ENCODE results near the gene C2orf78.
"Not testable (repeated sequence)": the region's sequence is repeated elsewhere in the genome, so short reads cannot be mapped to it uniquely, and the experiment has no call there.

C2orf78 gene, protein sequence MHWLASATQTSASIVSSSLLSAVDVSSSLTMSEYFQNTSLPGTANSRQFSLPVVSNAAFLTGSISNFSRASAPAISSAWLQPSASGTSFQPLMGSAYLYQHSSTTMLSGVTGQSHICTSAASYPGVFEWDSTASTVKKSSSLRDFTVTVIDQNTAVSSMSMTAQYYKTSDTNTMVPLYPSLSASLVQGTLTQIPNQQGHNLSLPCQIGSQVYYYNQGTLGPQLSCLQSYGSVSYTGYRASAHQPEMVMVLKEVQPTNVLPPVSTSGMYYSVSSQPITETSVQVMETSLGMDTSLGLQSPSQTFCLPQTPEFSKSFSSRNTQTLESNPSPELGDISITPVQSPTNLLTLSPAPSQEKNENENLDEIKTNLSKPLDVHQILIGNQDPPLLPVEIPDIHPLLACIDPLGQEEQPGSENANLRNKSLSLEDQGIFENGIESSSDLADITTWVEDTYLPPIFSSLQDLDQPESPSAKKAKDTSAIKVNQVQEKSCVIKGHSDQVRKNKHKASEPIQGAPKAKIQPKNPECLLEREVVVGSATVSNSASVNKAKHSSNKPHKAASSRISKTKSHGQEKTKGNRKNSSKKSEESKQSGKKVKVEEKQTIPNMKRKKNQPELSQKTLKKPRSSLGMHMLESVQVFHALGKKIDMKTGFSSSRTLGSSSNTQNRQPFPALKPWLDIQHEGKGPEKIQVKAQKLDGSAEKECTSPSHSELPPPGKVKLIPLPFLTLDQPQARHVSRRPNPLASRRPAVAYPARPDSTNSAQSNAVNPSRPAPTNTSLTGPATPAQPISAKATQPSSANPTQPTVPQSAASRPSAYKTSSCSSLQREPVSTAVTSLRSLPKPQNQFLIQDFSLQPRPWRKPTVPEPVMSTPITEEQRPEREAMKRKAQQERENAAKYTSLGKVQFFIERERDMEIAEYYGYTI
- 0 reads per million in 4 donors for total RNA-seq

DNA sequence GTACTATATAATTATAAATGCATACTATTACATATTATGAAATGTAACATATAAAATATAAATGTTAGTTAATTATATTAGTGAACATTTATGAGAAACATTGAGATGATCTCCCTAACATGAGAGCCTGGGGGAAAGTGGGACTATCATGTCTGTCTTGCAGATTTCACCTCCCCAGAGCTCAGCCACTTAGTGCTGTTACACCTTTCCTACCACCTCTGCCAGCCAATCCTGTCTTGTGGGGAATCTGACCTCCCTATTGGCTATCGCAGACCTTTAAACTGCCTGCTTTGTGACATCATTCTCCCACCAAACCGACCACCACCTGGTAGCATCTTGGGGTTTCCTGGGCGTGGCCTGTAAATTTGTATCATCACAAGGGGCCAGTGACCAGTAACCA lies at the start of gene C2orf78:
TSS of gene C2orf78 (plus strand) at position 301 of the 400 bp plus-strand sequence. CDS start 127 bp downstream, outside the sequence.
- DNase-seq = not testable (repeated sequence)

DNA sequence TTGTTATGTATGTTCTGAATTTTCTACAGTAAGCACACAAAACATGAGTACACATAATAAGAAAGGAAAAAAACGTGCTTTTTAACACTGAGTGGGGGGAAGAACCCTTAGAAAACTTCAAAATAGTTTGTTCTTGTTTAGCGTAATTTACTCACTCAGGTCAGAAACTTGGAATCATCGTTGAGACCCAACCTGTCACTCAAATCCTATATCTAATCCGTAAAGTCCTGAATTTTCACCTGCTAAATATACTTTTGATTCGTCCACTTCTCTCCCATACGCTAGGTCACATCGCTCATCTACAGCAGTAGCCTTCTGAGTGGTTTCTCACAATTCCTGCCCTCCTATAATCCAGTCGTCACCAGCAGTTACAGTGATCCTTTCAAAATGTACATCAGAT lies 47.6 kb upstream of the C2orf78 start:
- DNase-seq = no peak

DNA sequence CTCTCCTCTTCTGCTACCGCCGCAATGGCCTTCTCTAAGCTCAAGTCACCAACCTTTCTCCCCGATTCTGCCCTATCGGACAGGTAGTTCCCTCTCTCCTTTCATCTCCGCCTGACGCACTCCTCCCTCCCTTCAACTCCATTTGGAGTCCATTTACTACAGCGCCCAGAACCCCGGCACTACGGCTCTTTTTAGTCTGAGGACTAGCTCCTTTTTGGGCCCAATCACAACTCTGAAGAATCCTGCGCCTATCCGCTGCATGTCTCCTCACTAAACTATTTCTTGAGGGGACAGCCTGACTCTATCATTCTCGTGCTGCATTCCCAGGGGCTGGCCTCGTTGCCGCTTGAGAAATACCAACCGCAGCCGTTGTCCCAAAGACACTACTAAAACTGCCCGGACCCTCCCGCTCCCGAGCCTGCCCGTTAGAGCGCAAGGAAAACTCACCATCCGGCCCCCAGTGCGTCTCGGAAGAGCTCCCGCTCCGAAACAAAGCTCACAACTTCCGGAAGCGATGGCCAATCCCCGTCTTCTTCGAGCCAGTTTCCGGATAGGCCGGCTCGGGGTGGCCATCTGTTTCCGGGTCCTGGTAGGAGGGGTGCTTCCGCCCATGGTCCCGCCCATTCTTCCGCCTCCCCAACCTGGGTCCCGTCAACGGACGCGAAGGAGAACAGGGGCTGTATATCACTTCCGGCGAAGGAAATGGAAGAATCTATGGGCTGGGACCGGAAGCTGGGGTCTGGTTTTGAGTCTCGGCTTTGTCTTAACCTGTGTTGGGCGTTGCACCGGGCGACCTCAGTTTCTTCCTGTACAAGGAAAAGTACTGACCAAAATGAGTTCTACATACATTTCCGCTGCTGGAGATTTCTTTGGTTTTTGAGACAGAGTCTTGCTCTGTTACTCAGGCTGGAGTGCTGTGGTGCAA lies 46.9 kb upstream of the C2orf78 start, which contains the start of gene TPRKB:
TSS of gene TPRKB (minus strand) at position 491 of the 925 bp plus-strand sequence. CDS start 2,776 bp downstream, outside the sequence.
- peak; percentile 86 to 98 (median 89) for DNase-seq

DNA sequence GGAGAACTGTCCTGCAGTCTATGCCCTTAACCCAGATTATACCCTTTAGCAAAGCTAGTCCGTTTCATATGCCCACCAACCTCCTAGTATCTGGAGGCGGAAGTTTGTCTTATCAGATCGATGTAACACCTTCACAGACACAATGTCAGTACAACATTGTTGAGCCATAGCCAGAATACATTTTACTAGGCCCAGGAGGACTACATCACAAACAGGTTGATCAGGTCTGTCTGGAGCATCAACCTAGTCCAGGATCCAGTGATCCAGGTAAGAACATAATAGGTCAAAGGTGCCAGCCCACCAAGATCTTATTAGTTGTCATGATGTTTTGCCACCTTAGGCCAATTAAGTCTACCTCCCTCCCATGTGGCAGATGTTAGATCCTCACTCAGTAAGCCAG lies 44.9 kb upstream of the C2orf78 start:
- DNase-seq = no peak

DNA sequence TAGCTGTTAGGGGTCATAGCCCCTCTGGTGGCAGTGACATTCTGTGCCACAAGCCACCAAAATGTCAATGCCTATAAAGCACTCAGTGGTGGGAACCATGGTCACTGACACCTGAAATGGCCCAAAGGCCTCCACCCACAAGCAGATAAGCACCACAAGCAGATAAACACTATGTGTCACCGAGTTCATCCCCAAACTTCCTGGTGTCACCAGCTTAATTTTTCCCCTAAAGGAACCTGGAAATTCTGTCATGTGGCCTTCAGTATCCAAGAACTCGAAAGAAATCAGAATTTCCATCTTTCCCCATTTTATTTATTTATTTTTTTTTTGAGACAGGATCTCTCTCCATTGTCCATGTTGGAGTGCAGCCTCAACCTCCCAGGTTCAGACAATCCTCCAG lies 43.2 kb upstream of the C2orf78 start:
- no peak for DNase-seq

DNA sequence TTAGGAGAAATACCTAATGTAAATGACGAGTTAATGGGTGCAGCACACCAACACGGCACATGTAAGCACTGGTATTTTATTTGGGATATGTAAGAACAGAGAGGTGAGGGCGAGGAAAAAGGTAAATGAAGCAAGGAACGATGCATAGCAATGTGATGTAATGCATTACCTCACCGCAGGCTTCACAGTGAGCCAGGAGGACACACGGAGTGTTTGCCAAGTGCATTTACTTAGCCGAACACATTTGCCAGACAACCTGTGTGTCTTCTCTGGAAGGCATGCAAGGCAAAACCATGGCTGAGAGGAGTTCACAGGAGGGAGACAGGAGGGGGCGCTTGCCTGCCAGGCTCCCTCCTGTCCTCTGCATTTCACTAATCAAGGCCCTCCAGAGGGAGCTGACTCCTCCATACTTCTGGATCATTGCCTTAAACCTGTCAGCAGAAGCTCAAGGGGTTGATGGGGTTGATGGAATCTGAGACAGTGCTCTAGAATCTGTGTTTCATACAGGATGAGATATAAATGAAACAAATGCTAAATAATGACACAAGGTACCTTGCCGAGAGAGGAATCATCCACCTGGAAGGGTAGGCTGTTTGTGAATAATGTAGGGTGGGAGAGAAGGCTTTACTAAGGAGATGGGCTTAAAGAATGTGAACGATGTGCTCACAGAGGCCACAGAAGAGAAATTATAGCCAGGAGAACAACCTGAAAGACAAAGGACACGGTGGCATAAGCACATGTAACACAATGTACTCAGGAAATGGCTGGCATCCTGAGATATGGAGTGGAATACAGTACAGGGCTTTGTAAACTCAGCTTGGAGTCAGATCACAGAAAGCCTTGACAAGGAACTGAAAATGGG lies 37.7 kb upstream of the C2orf78 start:
- DNase-seq = no peak

DNA sequence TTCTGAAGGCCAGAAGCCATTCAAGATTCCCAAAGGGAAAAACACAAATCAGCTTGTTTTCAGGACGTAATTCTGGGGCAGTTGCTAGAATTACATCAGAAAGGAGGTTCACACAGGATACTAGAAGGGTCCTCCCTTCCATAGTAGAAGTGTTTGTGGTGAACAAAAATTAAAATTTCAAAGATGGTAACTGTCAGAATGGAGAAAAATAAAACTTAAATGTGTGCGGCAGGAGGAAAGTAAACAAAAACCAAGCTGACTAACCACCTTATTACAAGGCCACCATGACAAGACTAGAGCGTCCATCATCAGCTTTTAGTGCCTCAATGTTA lies 37.1 kb upstream of the C2orf78 start:
- DNase-seq = no peak

DNA sequence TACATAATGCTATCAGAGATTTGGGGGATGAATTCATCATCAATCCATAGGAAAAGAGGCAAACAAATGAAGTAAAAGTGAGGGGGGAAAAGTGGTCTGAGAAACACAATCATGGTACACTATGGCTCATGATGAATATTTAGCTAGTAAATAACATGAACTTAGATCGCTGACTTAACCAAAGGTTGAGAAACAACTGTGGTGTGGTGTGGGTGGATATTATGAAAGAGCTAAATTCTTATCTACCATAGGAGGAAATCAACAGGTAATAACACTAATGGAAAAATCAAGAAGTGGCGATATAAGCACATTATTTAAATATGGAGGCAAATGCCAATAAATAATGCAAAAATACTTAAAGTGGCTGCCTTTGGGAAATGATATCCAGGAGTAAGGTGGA lies 34.7 kb upstream of the C2orf78 start:
- no peak for DNase-seq

DNA sequence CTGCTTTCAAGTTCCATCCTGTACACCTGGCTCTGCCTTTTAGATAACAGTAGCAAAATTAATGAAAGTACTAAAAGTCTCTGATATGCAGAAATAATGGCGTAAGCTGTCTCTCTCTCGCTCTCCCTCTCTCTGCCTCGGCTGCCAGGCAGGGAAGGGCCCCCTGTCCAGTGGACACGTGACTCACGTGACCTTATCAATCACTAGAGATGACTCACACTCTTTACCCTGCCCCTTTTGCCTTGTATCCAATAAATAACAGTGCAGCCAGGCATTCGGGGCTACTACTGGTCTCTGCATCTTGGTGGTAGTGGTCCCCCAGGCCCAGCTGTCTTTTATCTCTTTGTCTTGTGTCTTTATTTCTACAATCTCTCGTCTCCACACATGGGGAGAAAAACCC lies 29.7 kb upstream of the C2orf78 start:
- DNase-seq = not testable (repeated sequence)

DNA sequence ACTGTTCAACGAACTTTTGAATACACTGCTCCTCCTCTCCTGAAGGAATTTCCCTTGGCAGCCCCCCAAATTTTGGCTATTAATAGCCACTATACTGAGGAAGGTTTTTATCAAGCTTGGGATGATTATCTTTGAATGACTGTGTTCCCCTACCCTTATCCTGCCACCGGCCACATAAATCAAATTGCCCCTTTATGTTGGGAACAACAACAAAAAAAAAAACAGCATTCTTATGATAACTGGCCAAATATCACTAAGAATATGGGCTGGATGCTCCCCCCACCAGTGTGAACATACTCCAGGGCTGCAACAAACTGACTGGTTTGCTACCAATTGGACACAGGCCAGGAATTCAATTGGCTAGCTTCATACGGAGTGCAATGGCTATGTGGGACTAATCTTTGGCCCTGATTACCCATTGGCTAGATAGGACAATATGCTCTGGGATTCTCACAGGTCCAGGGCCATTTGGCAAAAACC lies 24.7 kb upstream of the C2orf78 start:
- DNase-seq = no peak

DNA sequence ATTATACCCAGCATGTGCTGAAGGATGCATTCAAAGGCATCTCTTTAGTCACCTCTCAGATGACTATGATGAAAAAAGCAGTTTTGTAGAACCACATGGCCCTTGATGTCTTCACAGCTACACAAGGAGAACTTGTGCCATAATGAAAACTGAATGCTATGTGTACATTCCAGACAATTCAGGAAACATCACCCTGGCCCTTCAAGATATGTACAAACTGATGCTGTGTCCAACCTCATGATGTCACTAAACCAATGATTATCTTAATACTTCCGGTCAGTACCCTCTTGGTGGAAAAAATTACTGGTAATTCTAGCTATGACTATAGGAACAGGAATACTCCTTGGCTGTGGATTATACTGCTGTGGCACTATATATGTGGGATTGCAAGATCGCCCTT lies 24.1 kb upstream of the C2orf78 start:
- DNase-seq = no peak

DNA sequence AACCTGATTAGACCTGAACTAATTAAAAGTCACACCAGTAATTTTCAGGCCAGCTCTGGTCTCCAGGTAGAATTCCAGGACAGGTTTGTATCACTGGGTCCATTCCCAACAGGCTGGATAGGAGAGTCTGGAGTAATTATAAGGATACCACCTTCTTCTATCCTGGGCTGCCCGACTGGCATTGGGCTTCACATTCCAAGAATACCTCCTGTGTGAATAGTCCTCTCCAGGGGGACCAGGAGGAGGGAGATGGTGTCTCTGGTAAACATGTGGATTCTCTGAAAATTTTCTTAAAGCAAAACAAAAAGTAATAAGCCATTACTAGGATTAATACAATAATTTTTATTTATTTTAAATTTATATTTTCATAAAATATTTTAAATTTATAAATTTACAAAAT lies 21.4 kb upstream of the C2orf78 start:
- no peak for DNase-seq

DNA sequence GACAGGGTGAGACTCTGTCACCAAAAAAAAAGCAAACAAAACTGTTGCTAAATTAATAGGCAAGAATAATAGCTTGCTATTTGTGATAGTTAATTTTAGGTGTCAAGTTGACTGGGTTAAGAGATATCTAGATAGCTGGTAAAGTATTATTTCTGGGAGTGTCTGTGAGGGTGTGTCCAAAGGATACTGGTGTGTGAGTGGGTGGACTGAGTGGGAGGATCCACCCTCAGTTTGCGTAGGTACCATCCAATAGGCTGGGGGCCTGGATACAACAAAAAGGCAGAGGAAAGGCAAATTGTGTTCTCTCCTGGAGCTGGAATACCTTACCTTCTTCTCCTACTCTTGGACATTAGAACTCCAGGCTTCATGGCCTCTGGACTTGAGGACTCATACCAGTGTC lies 19.0 kb upstream of the C2orf78 start:
- DNase-seq = no peak

DNA sequence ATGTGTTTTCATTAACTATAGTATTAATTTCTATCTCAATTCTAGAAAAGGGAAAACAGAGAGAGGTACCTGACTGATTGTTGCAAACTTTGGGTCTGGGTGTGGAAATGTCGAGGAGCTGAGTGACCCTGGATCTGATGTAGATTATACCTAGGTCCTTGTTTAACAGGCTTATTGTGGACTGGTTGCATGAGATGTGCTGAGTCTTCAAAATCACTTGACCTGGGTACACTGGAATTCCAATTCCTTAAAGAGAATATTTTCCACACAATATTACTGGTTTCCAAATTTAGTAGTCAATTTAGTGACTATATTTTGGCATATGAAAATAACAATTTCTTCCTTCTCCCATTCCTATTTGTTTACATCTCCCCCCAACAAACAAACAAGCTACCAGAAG lies 17.6 kb upstream of the C2orf78 start:
- no peak for DNase-seq

DNA sequence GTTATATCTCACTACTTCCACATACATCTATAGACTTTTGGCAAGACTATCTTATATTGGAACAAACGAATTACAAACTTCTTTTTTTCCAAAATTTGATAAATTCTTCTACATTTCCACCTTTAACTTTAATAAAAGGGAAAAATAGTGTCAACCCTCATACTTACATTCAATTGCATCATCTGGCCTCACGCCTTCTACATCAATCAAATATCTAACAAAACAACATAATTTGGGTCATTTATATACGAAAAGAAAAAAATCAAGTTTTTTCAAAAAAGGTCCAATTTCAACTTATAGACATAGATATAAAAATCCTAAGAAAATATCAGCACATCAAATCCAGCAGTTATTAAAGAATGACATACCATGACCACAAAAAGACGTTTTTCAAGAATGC lies 17.0 kb upstream of the C2orf78 start:
- no peak for DNase-seq

DNA sequence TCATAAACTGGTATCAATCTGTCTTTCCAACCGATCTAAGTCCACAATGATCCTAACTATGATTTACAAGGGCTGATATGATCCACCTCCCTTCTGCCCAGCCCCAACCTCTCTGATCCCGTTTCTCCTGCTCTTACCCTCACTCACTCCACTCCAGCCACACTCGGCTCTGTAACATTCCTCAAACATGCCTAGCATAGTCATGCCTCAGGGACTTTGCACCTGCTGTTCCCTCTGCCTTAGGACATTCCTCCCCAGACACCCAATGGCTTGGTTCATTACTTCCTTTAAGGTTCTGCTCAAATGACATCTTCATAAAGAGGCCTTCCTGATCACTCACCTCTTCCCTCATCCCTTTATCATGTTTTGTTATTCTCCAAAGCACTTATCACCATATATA lies 13.3 kb upstream of the C2orf78 start:
- no peak for DNase-seq

DNA sequence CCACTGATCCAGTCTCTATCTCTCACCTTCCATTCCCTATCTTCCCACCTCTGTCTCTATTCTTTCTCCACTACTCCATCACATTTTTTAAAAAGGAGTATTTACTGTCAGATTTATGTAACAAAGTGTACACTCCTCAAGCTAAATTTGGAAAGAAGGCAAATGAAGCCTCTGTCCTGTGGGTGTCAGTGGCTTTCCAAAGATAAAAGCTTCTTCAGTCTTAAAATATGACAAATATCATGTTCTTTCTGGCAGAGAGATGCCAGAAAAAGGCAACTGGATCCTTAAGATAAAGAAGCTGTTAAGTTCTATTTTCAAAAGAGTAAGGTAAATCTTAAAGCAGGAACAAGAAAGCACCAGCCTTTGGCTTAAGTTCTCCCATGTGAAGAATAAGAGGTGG lies 11.2 kb upstream of the C2orf78 start:
- DNase-seq = no peak

DNA sequence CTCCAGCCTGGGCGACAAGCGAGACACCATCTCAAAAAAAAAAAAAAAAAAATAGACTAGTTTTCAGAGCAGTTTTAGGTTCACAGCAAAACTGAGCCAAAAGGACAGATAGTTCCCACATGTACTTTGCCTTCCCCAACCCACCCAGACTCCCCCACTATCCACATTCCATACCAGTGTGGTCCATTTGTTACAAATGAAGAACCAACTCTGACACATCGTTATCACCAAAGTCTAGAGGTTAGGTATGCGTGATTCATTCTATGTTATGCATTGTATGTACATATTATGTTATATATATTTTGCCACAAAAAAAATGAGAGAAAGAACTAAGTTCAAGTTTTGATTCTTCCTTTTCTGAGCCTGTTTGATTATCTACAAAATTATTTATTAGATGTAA lies 7.6 kb upstream of the C2orf78 start:
- DNase-seq = no peak

DNA sequence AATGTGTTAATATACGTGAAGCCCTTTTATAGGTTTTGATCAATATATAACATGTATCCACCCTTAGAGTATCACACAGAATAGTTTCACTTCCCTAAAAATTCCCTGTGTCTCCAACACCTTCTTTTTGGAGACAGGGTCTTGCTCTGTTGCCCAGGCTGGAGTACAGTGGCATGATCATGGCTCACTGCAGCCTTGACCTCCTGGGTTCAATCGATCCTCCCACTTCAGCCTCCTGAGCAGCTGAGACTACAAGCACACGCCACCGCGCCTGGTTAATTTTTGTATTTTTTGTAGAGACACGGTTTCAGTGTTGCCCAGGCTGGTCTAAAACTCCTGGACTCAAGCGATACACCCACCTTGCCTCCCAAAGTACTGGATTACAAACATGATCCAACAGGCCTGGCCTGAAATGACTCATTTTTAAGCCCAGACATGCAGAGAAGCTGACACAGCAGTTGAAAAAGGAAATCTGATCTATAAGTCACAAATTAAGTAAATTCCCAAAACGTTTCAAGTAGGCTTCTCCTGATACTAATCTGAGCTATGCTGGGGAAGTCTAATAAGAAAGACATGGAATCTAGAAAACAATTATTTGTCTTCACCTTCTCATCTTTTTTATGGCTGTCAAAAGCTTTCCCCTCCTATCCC lies 7.0 kb upstream of the C2orf78 start:
- DNase-seq = no peak

DNA sequence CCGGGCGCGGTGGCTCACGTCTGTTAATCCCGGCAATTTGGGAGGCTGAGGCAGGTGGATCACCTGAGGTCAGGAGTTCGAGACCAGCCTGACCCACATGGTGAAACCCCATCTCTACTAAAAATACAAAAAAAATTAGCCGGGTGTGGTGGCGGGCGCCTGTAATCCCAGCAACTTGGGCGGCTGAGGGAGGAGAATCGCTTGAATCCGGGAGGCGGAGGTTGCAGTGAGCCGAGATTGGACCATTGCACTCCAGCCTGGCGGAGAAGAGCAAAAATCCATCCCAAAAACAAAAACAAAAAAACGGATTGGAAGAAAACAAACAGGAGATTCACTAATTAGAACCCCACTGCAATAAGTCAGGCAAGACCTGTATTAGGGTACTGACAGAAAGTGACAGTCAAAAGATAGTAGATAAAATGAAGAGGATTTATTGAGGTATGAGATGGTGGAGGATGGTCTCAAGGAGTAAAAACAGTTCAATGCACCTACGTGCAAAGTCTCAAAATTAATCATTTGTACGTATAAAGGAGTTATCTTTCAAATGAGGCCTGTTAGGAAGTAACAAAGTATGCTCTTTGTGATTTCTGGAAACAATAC lies 5.0 kb upstream of the C2orf78 start:
- not testable (repeated sequence) for DNase-seq

Measured in T-helper 1 cell (primary cell).